ENCODE measurements around the gene DEFB124.
"Not testable (repeated sequence)": the region's sequence is repeated elsewhere in the genome, so short reads cannot be mapped to it uniquely, and the experiment has no call there.

GRCh38 chr20:31426891-31427551 is 47.9 kb downstream of the DEFB124 start:
- TF ChIP-seq SETDB1 (IDR thresholded peaks at IDR 0.05; ENCODE audit: insufficient read length, low read length); ZNF324 (tag by site-specific recombination; IDR thresholded peaks at IDR 0.05); SALL2 (tag by site-specific recombination; IDR thresholded peaks at IDR 0.05; ENCODE audit: borderline replicate concordance); ZNF501 (tag by site-specific recombination; IDR thresholded peaks at IDR 0.05); ZNF621 (tag by site-specific recombination; IDR thresholded peaks at IDR 0.05); ELK4 (IDR thresholded peaks at IDR 0.05; ENCODE audit: borderline replicate concordance, low read depth, low read length): not testable (repeated sequence)
